ENCODE measurements around the gene CKAP4.

The CKAP4 gene

DNA sequence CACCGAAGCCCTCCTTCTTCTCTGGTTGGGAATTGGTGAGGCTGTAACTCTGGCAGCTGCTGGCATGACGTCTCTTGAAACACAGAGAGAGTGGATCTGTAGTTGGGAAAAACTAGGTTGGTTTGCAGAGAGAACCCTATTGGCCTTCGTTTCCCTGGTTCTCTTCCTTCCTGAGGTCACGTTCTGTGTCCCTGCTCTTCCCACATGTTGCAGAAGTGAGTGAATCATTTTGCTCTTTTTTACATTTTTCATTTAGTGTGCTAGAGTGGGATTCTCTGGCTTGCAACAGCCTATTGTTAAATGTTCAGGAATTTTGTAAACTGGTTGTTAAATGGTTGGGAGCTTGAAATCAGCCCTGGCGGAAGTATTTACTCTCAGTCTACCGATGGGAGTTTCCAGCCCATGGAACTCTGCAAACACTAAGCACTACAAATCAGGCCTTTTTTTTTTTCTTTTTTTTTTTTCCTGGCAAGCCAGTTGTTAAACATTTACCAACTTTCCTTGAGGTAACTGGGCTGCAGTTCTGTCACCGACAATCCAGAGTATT lies 26.8 kb upstream of the CKAP4 start:
- no peak for DNase-seq (ENCODE audit: insufficient read length, low spot score)
- no peak for TF ChIP-seq CTCF (IDR thresholded peaks at IDR 0.05; ENCODE audit: insufficient read depth, missing control alignments)
- FAIRE-seq = no peak

DNA sequence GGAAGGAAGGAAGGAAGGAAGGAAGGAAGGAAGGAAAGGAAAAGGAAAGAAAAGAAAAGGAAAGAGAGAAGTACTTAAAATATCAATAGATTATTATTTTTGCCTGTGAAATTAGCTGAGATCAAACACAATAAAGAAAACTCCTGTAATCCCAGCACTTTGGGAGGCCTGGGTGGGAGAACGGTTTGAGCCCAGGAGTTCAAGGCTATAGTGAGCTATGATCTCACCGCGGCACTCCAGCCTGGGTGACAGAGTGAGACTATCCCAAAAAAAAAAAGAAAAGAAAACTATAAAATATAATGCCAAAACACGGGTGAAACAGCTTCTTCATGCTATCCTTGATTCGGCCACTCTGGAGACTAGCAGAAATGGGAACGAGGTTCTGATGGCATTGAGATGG lies 26.2 kb upstream of the CKAP4 start:
- FAIRE-seq (no peak), DNase-seq (ENCODE audit: insufficient read length, low spot score) (no peak)
- no peak for TF ChIP-seq CTCF (IDR thresholded peaks at IDR 0.05; ENCODE audit: insufficient read depth, missing control alignments)

DNA sequence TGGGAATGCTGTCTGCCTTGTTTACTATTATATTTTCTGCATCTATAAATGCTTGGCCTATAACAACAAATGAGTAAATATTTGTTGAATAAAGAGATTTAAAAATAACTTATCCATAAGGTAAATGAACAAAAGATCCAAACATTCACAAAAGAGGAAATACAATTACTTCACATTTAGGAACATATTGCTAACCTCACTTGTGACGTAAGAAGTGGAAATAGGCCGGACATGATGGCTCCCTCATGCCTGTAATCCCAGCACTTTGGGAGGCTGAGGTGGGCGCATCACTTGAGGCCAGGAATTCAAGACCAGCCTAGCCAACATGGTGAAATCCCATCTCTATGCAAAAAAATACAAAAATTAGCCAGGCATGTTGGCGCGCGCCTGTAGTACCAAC lies 25.7 kb upstream of the CKAP4 start:
- DNase-seq (ENCODE audit: insufficient read length, low spot score) (no peak), FAIRE-seq (no peak)
- TF ChIP-seq CTCF (IDR thresholded peaks at IDR 0.05; ENCODE audit: insufficient read depth, missing control alignments) = no peak

DNA sequence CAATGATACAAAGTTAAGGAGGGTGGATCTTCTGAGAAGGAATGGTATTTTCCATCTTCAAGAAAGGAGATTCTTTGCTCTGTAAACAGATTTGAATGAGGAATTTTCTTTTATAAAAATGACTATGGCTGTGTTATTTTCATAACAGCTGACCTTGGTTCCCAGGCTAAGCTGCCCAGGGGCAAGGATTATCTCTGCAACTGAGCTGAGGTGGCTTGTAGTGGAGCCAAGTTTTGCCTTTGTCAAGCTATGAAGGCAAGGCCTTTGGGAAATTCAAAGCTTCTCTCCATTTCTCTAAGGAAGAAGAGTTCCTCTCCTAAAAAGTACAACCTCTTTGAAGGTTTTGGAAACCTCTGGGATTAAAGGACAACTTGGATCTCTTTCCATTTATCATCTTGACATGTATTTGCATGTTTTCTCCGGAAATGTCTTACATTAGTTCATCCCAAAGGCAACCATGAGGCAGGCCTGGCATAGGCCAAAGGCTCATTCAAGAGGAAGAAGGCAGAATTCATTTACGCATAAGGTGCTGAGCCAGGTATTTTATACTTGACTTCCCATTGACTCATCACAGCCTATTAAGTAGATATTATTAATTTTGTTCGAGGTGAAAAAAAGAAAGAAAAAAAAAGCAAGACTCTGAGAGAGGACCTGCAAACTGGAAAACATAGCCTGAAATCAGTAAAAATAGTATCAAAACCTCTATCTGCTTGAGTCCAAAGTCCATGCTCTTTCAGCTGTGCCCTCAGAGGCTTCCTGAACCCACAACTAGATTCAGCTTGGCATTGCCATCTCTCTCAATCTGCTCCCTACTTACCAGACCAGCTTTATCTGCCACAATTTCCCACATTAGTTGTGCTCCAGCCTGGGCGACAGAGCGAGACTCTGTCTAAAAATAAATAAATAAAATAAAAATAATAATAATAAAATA lies 24.0 kb upstream of the CKAP4 start:
- no peak for DNase-seq (ENCODE audit: insufficient read length, low spot score)
- no peak for FAIRE-seq
- TF ChIP-seq CTCF (IDR thresholded peaks at IDR 0.05; ENCODE audit: insufficient read depth, missing control alignments) = no peak

- no peak for FAIRE-seq
- TF ChIP-seq CTCF (IDR thresholded peaks at IDR 0.05; ENCODE audit: insufficient read depth, missing control alignments) = no peak
- no peak for DNase-seq (ENCODE audit: insufficient read length, low spot score)
Measured at GRCh38 chr12:106269150-106269771, 21.4 kb upstream of the CKAP4 start.

DNA sequence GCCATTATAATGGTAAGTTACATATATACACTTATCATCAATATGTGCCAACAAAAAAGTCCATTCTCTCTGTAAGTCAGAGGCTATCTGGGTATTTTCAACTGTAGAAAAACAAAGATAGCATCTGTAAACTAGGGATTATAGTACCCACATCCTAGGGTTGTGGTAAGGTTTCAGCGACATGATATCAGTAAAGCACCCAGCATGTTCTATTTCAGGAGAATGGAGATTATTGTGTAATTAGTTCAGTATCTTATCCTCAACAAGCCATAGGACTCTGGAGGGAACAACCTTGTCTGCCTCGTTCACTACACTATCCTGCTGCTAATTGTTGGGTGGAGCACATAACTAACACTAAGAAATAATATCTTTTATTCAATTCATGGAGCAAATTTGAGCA lies 19.7 kb upstream of the CKAP4 start:
- FAIRE-seq (no peak), DNase-seq (ENCODE audit: insufficient read length, low spot score) (no peak)
- no peak for TF ChIP-seq CTCF (IDR thresholded peaks at IDR 0.05; ENCODE audit: insufficient read depth, missing control alignments)
